GM12878 (cell line): ENCODE measurements around the gene PSMD14. TPM values are rescaled to one million over a fixed set of nuclear protein-coding genes. Genes with fewer than 3 reads are reported as not detected.

Source experiments
- ATAC-seq: fragments of 200-7000 bp; cut with Tn5 transposase; 3 replicates; pipeline ENCODE4 v1.9.1; 2020; ENCODE audit warnings: mild to moderate bottlenecking, moderate library complexity
- BruUV-seq: library from RNA; stranded (reverse); fragments of 400-500 nt; replicated peaks from 2 replicates; lab custom pipeline; 2021; lab: Mats Ljungman, UMichigan
- CTCF ChIA-PET: fragments of 300-600 bp; sonication (Branson Sonifier 250); formaldehyde crosslinking; extraction: SDS; loops from one replicate; lab custom pipeline; 2021; ENCODE audit warnings: inconsistent platforms; lab: Yijun Ruan, JAX
- POLR2A ChIA-PET: fragments of 350-600 bp; formaldehyde crosslinking; extraction: SDS; loops from one replicate; lab custom pipeline; 2021; ENCODE audit warnings: inconsistent platforms; lab: Charles Lee
- RAD21 ChIA-PET: fragments of 300-600 bp; sonication (Branson Sonifier 250); formaldehyde crosslinking; loops from one replicate; lab custom pipeline; 2023; ENCODE audit warnings: antibody characterized with exemption; ENCODE audit not compliant: unreplicated experiment; lab: Charles Lee
- SMC1A ChIA-PET: fragments of 300-600 bp; sonication (Branson Sonifier 250); formaldehyde crosslinking; loops from one replicate; lab custom pipeline; 2023; ENCODE audit not compliant: unreplicated experiment, uncharacterized antibody; lab: Charles Lee
- DNase-seq: peaks from one replicate; pipeline ENCODE4 v3.0.0-alpha.2; 2011; ENCODE audit warnings: low read depth, low spot score
- FAIRE-seq: peaks from 3 replicates; lab custom pipeline; 2011; peaks lifted over from hg19 to GRCh38; lab: Jason Lieb, UNC
- H2AFZ ChIP-seq: 2 replicates; pipeline ENCODE4 v1.6.0; 2011; ENCODE audit warnings: low read depth, low read length, control low read depth; ENCODE audit not compliant: control insufficient read depth
- H3K27ac ChIP-seq: 2 replicates; pipeline ENCODE4 v1.5.1; 2011; ENCODE audit warnings: control low read depth; ENCODE audit not compliant: control insufficient read depth, insufficient read depth
- H3K27me3 ChIP-seq, 2 experiments: replicated peaks in 1 of 2; 2 replicates each; pipeline versions ENCODE4 v1.6.0 to v1.6.1; 2011; ENCODE audit warnings: low read length in 1 of 2; ENCODE audit not compliant: control insufficient read depth in 2 of 2, insufficient read depth in 2 of 2
- H3K36me3 ChIP-seq, 2 experiments: 2 replicates each; pipeline ENCODE4 v1.5.1; 2011; ENCODE audit warnings: low read length in 1 of 2; ENCODE audit not compliant: control insufficient read depth in 2 of 2, insufficient read depth in 2 of 2
- H3K4me1 ChIP-seq: 2 replicates; pipeline ENCODE4 v1.6.1; 2011; ENCODE audit warnings: mild to moderate bottlenecking, low read length, moderate library complexity, mixed read lengths; ENCODE audit not compliant: control insufficient read depth, insufficient read depth
- H3K4me2 ChIP-seq: 2 replicates; pipeline ENCODE4 v1.6.0; 2011; ENCODE audit warnings: control low read depth; ENCODE audit not compliant: control insufficient read depth, insufficient read depth
- H3K4me3 ChIP-seq: fragments of 200-600 bp; sonication (generic); 2 replicates; pipeline ENCODE4 v1.5.1; 2016
- H3K79me2 ChIP-seq: 2 replicates; pipeline ENCODE4 v1.6.0; 2011; ENCODE audit warnings: low read length; ENCODE audit not compliant: control insufficient read depth, insufficient read depth
- H3K9ac ChIP-seq: 2 replicates; pipeline ENCODE4 v1.8.0; 2011; ENCODE audit warnings: low read length, control low read depth, mixed read lengths; ENCODE audit not compliant: control insufficient read depth, insufficient read depth
- H3K9me3 ChIP-seq: replicated peaks from 3 replicates; pipeline ENCODE4 v1.5.1; 2011; ENCODE audit warnings: mild to moderate bottlenecking, low read length; ENCODE audit not compliant: control insufficient read depth, insufficient read depth
- H4K20me1 ChIP-seq: 2 replicates; pipeline ENCODE4 v1.6.0; 2011; ENCODE audit not compliant: control insufficient read depth, insufficient read depth
- CHD1 ChIP-seq: IDR thresholded peaks from 2 replicates; pipeline ENCODE4 v1.6.1; 2012; ENCODE audit warnings: low read depth, low read length, improper control_type of control experiment
- CREB1 ChIP-seq: IDR thresholded peaks from 2 replicates; pipeline ENCODE4 v1.6.1; 2012; ENCODE audit warnings: low read depth, mild to moderate bottlenecking, inconsistent platforms
- KAT2A ChIP-seq: conservative IDR thresholded peaks from 2 replicates; pipeline ENCODE4 v1.6.1; 2011; ENCODE audit warnings: low read depth, low read length; ENCODE audit not compliant: control insufficient read depth
- MEF2B ChIP-seq: fragments of 450-650 bp; IDR thresholded peaks from 2 replicates; pipeline ENCODE4 v1.6.1; 2018; ENCODE audit warnings: mild to moderate bottlenecking, moderate library complexity; ENCODE audit not compliant: partially characterized antibody, poor library complexity, severe bottlenecking
- MTA2 ChIP-seq: fragments of 450-650 bp; IDR thresholded peaks from 2 replicates; pipeline ENCODE4 v1.6.1; 2016; ENCODE audit warnings: low read depth, mild to moderate bottlenecking, moderate library complexity
- MYB ChIP-seq: fragments of 150-350 bp; IDR thresholded peaks from 2 replicates; pipeline ENCODE4 v1.6.1; 2014; ENCODE audit warnings: mild to moderate bottlenecking, low read depth, low read length, borderline replicate concordance
- MYC ChIP-seq: IDR thresholded peaks from 2 replicates; pipeline ENCODE4 v1.6.1; 2011; ENCODE audit warnings: mild to moderate bottlenecking, low read length, moderate library complexity, inconsistent platforms; ENCODE audit not compliant: insufficient read depth, insufficient replicate concordance, insufficient read length, severe bottlenecking
- NFXL1 ChIP-seq: fragments of 450-650 bp; IDR thresholded peaks from 2 replicates; pipeline ENCODE4 v1.6.1; 2017; ENCODE audit warnings: antibody characterized with exemption, mild to moderate bottlenecking, borderline replicate concordance
- RELA ChIP-seq: fragments of 450-650 bp; IDR thresholded peaks from 2 replicates; pipeline ENCODE4 v1.8.0; 2014; ENCODE audit warnings: borderline replicate concordance; ENCODE audit not compliant: partially characterized antibody
- SIN3A ChIP-seq: IDR thresholded peaks from 2 replicates; pipeline ENCODE4 v1.6.1; 2012; ENCODE audit warnings: low read depth, low read length, improper control_type of control experiment
- STAT1 ChIP-seq: fragments of 450-650 bp; conservative IDR thresholded peaks from 2 replicates; pipeline ENCODE4 v1.6.1; 2014; ENCODE audit warnings: antibody characterized with exemption, mild to moderate bottlenecking
- SUZ12 ChIP-seq: fragments of 200-600 bp; sonication (generic); IDR thresholded peaks from one replicate; pipeline ENCODE4 v1.6.1; 2018; ENCODE audit warnings: antibody characterized with exemption, mild to moderate bottlenecking; ENCODE audit not compliant: unreplicated experiment
- TCF7 ChIP-seq: IDR thresholded peaks from 2 replicates; pipeline ENCODE4 v1.6.1; 2014; ENCODE audit warnings: antibody characterized with exemption, borderline replicate concordance
- WGBS: methylation state at CpG from one replicate; pipeline ENCODE4 v1.1.6; 2016; ENCODE audit warnings: low lambda C conversion rate; ENCODE audit not compliant: insufficient replicate concordance, insufficient coverage; ENCODE audit errors: missing lambda C conversion rate; 5-methylcytosine and 5-hydroxymethylcytosine counted together
- in situ Hi-C: fragments of 300-500 bp; cut with MboI; formaldehyde crosslinking; loops from 9 replicates; pipeline ENCODE4 v1.14.3; 2018; ENCODE audit warnings: mixed read lengths
- intact Hi-C: fragments of 100-400 bp; cut with micrococcal nuclease; formaldehyde crosslinking; loops from one replicate; pipeline ENCODE4 v1.14.2; 2022; ENCODE audit not compliant: unreplicated experiment
- polyA plus RNA-seq, 11 experiments: library from polyadenylated mRNA; depleted of rRNA in 4 of 11; unstranded in 6 of 11; stranded (reverse) in 5 of 11; fragments of >200 nt; fragmentation: Nextera tagmentation in 4 of 11; fragmentation: Illumina TruSeq in 1 of 11; extraction: Ambion mirVana in 4 of 11; extraction: Trizol in 1 of 11; gene quantifications; 1 replicate in 1 of 11; 2 replicates in 10 of 11; pipeline versions ENCODE4 v1.2.1 to v1.2.3, GENCODE V29; 2011 to 2016; ENCODE audit warnings: inconsistent platforms in 2 of 11, missing spikeins in 2 of 11, low read depth in 1 of 11
- total RNA-seq, 4 experiments: library from RNA; depleted of rRNA in 3 of 4; stranded (reverse); fragments of >200 nt in 3 of 4; fragmentation: Illumina TruSeq in 1 of 4; extraction: Trizol in 1 of 4; gene quantifications; 2 replicates each; pipeline versions ENCODE4 v1.2.1 to v1.2.3, GENCODE V29; 2013 to 2021
- TF ChIP-seq, protein P1 (sequence below): fragments of 450-650 bp; IDR thresholded peaks from 2 replicates; pipeline ENCODE4 v1.6.1; 2014; ENCODE audit warnings: mild to moderate bottlenecking
- TF ChIP-seq, protein P2 (sequence below): IDR thresholded peaks from 2 replicates; pipeline ENCODE4 v1.6.1; 2011; ENCODE audit warnings: borderline replicate concordance, low read depth, mild to moderate bottlenecking, moderate library complexity, low read length; ENCODE audit not compliant: insufficient read depth, poor library complexity, severe bottlenecking
- TF ChIP-seq, protein P3 (sequence below): fragments of 450-650 bp; formaldehyde crosslinking; IDR thresholded peaks from 2 replicates; pipeline ENCODE4 v1.4.0; 2022; ENCODE audit warnings: mild to moderate bottlenecking, moderate library complexity
- TF ChIP-seq, protein P4 (sequence below): fragments of 450-650 bp; IDR thresholded peaks from 2 replicates; pipeline ENCODE4 v1.6.1; 2016; ENCODE audit warnings: mild to moderate bottlenecking

PSMD14 gene
- total and polyA plus RNA-seq, 10 of the 15 experiments (the other 5 are each of a cell fraction or from before 2014, with no cell fraction given): 70.5 to 253 (median 127) TPM

DNA sequence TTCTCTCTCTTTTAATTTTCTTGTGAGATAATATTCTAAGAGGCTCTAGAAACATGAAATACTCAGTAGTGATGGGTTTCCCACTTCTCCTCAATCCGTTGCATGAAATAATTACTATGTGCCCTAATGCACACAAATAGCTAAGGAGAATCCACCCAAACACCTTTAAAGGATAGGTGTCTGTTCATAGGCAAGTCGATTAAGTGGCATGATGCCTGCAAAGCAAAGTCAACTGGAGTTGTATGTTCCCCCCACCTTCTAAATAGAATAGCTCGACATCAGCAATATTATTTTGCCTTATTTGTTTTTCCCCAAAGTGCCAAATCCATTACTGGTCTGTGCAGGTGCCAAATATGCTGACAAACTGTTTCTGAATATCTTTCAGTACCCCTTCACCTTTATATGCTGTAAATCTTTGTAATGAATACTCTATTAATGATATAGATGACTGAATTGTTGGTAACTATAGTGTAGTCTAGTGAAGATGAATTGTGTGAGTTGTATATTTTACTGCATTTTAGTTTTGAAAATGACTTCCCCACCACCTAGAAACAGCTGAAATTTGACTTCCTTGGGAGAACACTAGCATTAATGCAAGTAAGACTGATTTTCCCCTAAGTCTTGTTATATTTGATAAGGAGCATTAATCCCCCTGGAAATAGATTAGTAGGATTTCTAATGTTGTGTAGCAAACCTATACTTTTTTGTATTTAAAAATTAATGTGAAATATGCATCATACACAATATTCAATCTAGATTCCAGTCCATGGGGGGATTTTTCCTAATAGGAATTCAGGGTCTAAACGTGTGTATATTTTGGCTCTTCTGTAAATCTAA is 116.9 kb downstream of the PSMD14 start:
- no peaks in the 10 kb centered on the region for H3K4me1 ChIP-seq
- no peaks in the 10 kb centered on the region for H3K79me2 ChIP-seq
- H3K27me3 ChIP-seq: peaks cover 8 to 40% of the 10 kb centered on the region in 2 experiments
- ChIA-PET CTCF (no interaction called here), SMC1A (no interaction called here), POLR2A (no interaction called here), RAD21 (no interaction called here)
- in situ Hi-C loops (no loop called here), intact Hi-C loops (loop anchor here (10.0 kb wide), 1 partner anchor 520 kb away; no protein-coding TSS in a partner anchor)
- DNase-seq: no peak
- H3K27ac ChIP-seq: no peak overlapping the region
- no peak for FAIRE-seq
- H4K20me1 ChIP-seq: no peaks in the 10 kb centered on the region
- no peak overlapping the region for H2AFZ ChIP-seq
- H3K4me3 ChIP-seq: no peak overlapping the region
- no peak overlapping the region for H3K4me2 ChIP-seq
- ATAC-seq: no peak
- H3K36me3 ChIP-seq: no peaks in the 10 kb centered on the region
- no peaks in the 10 kb centered on the region; the same call in 1 of the 3 replicates for H3K9me3 ChIP-seq
- H3K9ac ChIP-seq: no peak overlapping the region
- WGBS: 10% methylated on average over 4 of the region's 4 CpGs
- no TSS peak for BruUV-seq
- TF ChIP-seq, protein P1, sequence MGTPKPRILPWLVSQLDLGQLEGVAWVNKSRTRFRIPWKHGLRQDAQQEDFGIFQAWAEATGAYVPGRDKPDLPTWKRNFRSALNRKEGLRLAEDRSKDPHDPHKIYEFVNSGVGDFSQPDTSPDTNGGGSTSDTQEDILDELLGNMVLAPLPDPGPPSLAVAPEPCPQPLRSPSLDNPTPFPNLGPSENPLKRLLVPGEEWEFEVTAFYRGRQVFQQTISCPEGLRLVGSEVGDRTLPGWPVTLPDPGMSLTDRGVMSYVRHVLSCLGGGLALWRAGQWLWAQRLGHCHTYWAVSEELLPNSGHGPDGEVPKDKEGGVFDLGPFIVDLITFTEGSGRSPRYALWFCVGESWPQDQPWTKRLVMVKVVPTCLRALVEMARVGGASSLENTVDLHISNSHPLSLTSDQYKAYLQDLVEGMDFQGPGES: no peak
- TF ChIP-seq, protein P2, sequence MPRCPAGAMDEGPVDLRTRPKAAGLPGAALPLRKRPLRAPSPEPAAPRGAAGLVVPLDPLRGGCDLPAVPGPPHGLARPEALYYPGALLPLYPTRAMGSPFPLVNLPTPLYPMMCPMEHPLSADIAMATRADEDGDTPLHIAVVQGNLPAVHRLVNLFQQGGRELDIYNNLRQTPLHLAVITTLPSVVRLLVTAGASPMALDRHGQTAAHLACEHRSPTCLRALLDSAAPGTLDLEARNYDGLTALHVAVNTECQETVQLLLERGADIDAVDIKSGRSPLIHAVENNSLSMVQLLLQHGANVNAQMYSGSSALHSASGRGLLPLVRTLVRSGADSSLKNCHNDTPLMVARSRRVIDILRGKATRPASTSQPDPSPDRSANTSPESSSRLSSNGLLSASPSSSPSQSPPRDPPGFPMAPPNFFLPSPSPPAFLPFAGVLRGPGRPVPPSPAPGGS: no peak
- TF ChIP-seq SUZ12 (no peak), RELA (no peak), NFXL1 (no peak), MEF2B (no peak), MTA2 (no peak), SIN3A (no peak), KAT2A (no peak), MYC (no peak), TCF7 (no peak), CHD1 (no peak), STAT1 (no peak), CREB1 (no peak), MYB (no peak)
- TF ChIP-seq, protein P3, sequence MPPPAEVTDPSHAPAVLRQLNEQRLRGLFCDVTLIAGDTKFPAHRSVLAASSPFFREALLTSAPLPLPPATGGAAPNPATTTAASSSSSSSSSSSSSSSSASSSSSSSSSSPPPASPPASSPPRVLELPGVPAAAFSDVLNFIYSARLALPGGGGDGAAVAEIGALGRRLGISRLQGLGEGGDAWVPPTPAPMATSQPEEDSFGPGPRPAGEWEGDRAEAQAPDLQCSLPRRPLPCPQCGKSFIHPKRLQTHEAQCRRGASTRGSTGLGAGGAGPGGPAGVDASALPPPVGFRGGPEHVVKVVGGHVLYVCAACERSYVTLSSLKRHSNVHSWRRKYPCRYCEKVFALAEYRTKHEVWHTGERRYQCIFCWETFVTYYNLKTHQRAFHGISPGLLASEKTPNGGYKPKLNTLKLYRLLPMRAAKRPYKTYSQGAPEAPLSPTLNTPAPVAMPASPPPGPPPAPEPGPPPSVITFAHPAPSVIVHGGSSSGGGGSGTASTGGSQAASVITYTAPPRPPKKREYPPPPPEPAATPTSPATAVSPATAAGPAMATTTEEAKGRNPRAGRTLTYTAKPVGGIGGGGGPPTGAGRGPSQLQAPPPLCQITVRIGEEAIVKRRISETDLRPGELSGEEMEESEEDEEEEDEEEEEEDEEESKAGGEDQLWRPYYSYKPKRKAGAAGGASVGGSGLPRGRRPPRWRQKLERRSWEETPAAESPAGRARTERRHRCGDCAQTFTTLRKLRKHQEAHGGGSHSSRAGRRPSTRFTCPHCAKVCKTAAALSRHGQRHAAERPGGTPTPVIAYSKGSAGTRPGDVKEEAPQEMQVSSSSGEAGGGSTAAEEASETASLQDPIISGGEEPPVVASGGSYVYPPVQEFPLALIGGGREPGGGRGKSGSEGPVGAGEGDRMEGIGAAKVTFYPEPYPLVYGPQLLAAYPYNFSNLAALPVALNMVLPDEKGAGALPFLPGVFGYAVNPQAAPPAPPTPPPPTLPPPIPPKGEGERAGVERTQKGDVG (CRISPR knock-in tag): no peak
- TF ChIP-seq, protein P4, sequence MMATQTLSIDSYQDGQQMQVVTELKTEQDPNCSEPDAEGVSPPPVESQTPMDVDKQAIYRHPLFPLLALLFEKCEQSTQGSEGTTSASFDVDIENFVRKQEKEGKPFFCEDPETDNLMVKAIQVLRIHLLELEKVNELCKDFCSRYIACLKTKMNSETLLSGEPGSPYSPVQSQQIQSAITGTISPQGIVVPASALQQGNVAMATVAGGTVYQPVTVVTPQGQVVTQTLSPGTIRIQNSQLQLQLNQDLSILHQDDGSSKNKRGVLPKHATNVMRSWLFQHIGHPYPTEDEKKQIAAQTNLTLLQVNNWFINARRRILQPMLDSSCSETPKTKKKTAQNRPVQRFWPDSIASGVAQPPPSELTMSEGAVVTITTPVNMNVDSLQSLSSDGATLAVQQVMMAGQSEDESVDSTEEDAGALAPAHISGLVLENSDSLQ: no peak
